GM12878 (cell line): ENCODE data around the gene SETD4.

Source experiments
- CHD1 ChIP-seq: IDR thresholded peaks from 2 replicates; pipeline ENCODE4 v1.6.1; 2012; ENCODE audit warnings: low read depth, low read length, improper control_type of control experiment
- CHD2 ChIP-seq: IDR thresholded peaks from 2 replicates; pipeline ENCODE4 v1.6.1; 2011; ENCODE audit warnings: low read depth, low read length, improper control_type of control experiment, borderline replicate concordance
- CREB1 ChIP-seq: IDR thresholded peaks from 2 replicates; pipeline ENCODE4 v1.6.1; 2012; ENCODE audit warnings: low read depth, mild to moderate bottlenecking, inconsistent platforms
- EGR1 ChIP-seq, 2 experiments: IDR thresholded peaks; 1 replicate in 1 of 2; 2 replicates in 1 of 2; pipeline ENCODE4 v1.6.1; 2011 to 2012; ENCODE audit warnings: low read depth in 2 of 2, low read length in 2 of 2, borderline replicate concordance in 1 of 2, mild to moderate bottlenecking in 1 of 2, moderate library complexity in 1 of 2
- NR2C2 ChIP-seq: IDR thresholded peaks from 2 replicates; pipeline ENCODE4 v1.6.1; 2011; ENCODE audit warnings: borderline replicate concordance, low read depth; ENCODE audit not compliant: control insufficient read depth, insufficient read length
- SKIL ChIP-seq: fragments of 450-650 bp; IDR thresholded peaks from 2 replicates; pipeline ENCODE4 v1.6.1; 2017; ENCODE audit warnings: mild to moderate bottlenecking, low read depth, inconsistent platforms; ENCODE audit not compliant: poor library complexity, severe bottlenecking
- TARDBP ChIP-seq: IDR thresholded peaks from 2 replicates; pipeline ENCODE4 v1.6.1; 2016; ENCODE audit warnings: borderline replicate concordance
- TF ChIP-seq, protein P1 (sequence below): fragments of 450-650 bp; IDR thresholded peaks from 2 replicates; pipeline ENCODE4 v1.6.1; 2016; ENCODE audit warnings: mild to moderate bottlenecking
- TF ChIP-seq, protein P2 (sequence below), 3 experiments: IDR thresholded peaks in 2 of 3; conservative IDR thresholded peaks in 1 of 3; 2 replicates each; pipeline ENCODE4 v1.5.1; 2011; ENCODE audit warnings: low read depth in 3 of 3, low read length in 3 of 3, mild to moderate bottlenecking in 3 of 3, control low read depth in 2 of 3, moderate library complexity in 2 of 3, inconsistent platforms in 1 of 3, mixed read lengths in 1 of 3; ENCODE audit not compliant: control insufficient read depth in 2 of 3, insufficient read depth in 1 of 3; ENCODE audit errors: extremely low read depth in 1 of 3

DNA sequence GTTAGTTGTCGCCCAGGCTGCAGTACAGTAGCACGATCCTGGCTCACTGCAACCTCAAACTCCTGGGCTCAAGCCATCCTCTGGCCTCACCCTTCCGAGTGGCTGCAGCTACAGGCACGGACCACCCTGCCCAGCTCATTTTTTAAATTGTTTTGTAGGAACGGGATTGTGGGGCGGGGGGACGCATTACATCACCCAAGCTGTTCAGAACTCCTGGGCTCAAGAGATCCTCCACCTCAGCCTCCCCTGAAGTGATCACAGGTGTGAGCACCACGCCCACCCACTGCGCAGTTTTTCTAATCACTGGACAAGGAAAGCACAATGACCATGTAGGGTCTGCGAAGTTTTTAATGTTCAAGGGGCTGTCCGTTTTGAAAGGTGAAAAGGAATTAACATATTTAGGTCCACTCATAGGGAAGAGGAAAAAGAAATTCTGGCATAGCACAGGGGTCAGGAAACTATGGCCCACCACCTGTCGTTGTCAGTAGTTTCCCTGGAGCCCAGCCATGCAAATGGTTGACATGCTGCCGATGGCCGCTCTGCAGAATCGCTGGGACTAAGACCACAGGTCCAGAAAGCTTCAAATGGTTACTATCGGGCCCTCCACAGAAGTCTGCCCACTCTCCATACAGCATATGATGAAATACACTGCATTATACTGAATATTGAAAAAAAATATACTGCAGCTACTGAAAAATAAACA is 26.0 kb downstream of the SETD4 start:
- TF ChIP-seq, protein P1, sequence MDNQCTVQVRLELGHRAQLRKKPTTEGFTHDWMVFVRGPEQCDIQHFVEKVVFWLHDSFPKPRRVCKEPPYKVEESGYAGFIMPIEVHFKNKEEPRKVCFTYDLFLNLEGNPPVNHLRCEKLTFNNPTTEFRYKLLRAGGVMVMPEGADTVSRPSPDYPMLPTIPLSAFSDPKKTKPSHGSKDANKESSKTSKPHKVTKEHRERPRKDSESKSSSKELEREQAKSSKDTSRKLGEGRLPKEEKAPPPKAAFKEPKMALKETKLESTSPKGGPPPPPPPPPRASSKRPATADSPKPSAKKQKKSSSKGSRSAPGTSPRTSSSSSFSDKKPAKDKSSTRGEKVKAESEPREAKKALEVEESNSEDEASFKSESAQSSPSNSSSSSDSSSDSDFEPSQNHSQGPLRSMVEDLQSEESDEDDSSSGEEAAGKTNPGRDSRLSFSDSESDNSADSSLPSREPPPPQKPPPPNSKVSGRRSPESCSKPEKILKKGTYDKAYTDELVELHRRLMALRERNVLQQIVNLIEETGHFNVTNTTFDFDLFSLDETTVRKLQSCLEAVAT: no peak
- TF ChIP-seq, protein P2, sequence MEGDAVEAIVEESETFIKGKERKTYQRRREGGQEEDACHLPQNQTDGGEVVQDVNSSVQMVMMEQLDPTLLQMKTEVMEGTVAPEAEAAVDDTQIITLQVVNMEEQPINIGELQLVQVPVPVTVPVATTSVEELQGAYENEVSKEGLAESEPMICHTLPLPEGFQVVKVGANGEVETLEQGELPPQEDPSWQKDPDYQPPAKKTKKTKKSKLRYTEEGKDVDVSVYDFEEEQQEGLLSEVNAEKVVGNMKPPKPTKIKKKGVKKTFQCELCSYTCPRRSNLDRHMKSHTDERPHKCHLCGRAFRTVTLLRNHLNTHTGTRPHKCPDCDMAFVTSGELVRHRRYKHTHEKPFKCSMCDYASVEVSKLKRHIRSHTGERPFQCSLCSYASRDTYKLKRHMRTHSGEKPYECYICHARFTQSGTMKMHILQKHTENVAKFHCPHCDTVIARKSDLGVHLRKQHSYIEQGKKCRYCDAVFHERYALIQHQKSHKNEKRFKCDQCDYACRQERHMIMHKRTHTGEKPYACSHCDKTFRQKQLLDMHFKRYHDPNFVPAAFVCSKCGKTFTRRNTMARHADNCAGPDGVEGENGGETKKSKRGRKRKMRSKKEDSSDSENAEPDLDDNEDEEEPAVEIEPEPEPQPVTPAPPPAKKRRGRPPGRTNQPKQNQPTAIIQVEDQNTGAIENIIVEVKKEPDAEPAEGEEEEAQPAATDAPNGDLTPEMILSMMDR (IDR thresholded peaks at IDR 0.05 in 2 of 3, conservative IDR thresholded peaks at IDR 0.05 in 1 of 3; ENCODE audit: control insufficient read depth in 2 of 3, extremely low read depth in 1 of 3, insufficient read depth in 1 of 3, low read depth in 3 of 3, low read length in 3 of 3): no peak
- no peak for TF ChIP-seq CHD1
- no peak for TF ChIP-seq NR2C2
- no peak for TF ChIP-seq CHD2
- TF ChIP-seq EGR1 (IDR thresholded peaks at IDR 0.05; ENCODE audit: borderline replicate concordance in 1 of 2, low read depth in 2 of 2, low read length in 2 of 2): no peak
- TF ChIP-seq CREB1: no peak
- no peak for TF ChIP-seq SKIL
- no peak for TF ChIP-seq TARDBP
